Activated CD8-positive, alpha-beta T cell treated with anti-CD3 and anti-CD28 coated beads, Interleukin-2, amount 10 ng/mL, durations not matched to agents 7 days and 5 days (primary cell): ENCODE data around the gene NPTX2. TPM values are rescaled to one million over a fixed set of nuclear protein-coding genes. Genes with fewer than 3 reads are reported as not detected.

Experiments used
- ATAC-seq: fragments of 150-1000 bp; cut with Tn5 transposase; one replicate; pipeline ENCODE4 v1.10.0; 2021; ENCODE audit warnings: moderate library complexity
- CTCF ChIA-PET: fragments of 350-600 bp; sonication (Branson Sonifier 250); formaldehyde crosslinking; loops from one replicate; lab custom pipeline; 2021; ENCODE audit warnings: antibody characterized with exemption; lab: Charles Lee
- POLR2A ChIA-PET: fragments of 350-600 bp; sonication (Branson Sonifier 250); formaldehyde crosslinking; loops from one replicate; lab custom pipeline; 2021; ENCODE audit warnings: antibody characterized with exemption; lab: Charles Lee
- DNase-seq: peaks from one replicate; pipeline ENCODE4 v3.0.0-alpha.2; 2020
- H3K27ac Mint-ChIP-seq: one replicate; pipeline ENCODE4 v1.8.0; 2021; ENCODE audit warnings: mild to moderate bottlenecking, mixed read lengths
- H3K27me3 Mint-ChIP-seq: one replicate; pipeline ENCODE4 v1.8.0; 2021; ENCODE audit warnings: low read depth, mixed read lengths
- H3K36me3 Mint-ChIP-seq: one replicate; pipeline ENCODE4 v1.8.0; 2021; ENCODE audit warnings: low read depth, mixed read lengths
- H3K4me1 Mint-ChIP-seq: one replicate; pipeline ENCODE4 v1.8.0; 2021; ENCODE audit warnings: low read depth, mixed read lengths
- H3K4me3 Mint-ChIP-seq: one replicate; pipeline ENCODE4 v1.8.0; 2021; ENCODE audit warnings: mild to moderate bottlenecking, mixed read lengths
- H3K9me3 Mint-ChIP-seq: one replicate; pipeline ENCODE4 v1.8.0; 2022; ENCODE audit warnings: mixed read lengths; ENCODE audit not compliant: insufficient read depth
- total RNA-seq, 2 experiments: library from RNA; stranded (reverse); gene quantifications; one replicate each; pipeline ENCODE4 v1.2.3, GENCODE V29; 2021

The NPTX2 gene
- total RNA-seq, 2 experiments from 2014 or later: not detected

DNA sequence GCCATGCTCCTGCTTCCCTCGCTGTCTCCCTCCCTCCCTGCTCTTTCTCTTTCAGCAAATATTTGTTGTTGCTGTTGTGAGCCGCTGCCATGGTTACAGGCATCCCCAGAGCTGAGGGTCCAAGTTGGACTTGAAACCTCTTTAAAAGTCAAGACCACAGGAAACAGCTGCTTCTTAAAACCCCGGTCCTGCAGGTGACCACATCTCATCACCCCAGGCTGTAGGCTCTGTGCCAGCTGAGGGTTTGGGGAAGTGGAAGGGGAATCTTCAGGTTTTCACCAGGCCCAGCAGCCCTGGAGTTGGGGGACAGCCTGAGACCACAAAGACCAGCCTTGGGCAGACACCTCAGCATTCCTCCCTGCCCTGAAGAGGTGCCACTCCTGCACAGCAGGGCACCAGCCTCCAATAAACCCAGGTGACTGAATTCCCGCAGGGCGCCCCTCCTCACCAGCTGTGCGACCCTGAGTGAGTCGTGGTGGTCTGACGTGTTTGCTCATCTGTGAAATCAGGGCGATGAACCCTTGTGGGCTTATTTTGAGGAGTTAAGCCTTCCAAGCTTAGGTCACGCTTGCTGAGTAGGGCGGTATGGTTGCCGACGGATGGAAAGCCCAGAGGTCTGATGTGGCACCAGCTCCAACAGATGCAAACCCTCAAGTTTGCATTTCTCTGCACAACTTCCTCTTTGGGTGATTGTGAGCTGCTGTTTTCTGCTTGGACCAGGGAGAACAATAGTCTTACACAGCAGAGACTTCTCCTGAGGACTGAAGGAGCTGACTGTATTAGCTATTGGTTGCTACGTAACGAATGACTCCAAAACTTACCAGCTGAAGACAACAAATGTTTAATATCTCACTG lies 24.8 kb downstream of the NPTX2 start:
- H3K27ac Mint-ChIP-seq: no peak overlapping the region
- ATAC-seq (no peak), DNase-seq (no peak)
- no peaks in the 10 kb centered on the region for H3K9me3 Mint-ChIP-seq
- H3K27me3 Mint-ChIP-seq: no peaks in the 10 kb centered on the region
- CTCF ChIA-PET: no interaction called here
- H3K36me3 Mint-ChIP-seq: no peaks in the 10 kb centered on the region
- POLR2A ChIA-PET: no interaction called here
- no peaks in the 10 kb centered on the region for H3K4me1 Mint-ChIP-seq
- H3K4me3 Mint-ChIP-seq: no peak overlapping the region

DNA sequence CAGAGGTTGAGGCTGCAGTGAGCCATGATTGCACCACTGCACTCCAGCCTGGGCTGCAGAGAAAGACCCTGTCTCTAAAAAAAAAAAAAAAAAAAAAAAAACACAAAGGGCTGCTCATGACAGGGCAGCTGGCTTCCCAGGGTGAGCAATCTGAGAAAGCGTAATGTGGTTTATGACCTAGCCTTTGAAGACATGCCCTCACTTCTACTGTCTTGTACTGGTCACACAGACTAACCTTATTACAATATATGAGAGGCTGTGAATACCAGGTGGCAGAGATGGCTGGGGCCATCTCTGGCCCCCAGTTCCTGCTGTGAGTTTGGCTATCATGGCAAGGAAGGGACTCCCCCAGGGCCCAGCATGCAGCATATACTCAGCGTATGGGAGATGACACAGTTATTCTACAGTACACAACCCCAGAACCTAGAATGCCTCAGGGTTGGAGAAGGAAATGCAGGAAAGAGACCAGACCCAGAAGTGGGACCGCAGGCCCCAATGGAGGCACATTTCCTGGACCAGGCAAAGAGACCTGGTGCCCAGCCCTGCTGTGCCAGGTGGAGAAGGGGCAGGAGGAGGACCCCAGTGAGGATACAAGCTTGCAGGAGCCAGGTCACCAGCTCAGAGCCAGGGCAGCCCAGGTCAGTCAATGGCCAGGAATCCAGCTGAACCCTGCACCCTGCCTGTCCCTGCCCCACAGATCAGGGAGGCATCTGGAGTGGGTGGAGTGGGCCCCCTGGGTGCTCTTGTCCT lies 26.3 kb downstream of the NPTX2 start:
- ATAC-seq (no peak), DNase-seq (no peak)
- no peaks in the 10 kb centered on the region for H3K36me3 Mint-ChIP-seq
- no peaks in the 10 kb centered on the region for H3K9me3 Mint-ChIP-seq
- H3K27me3 Mint-ChIP-seq: no peaks in the 10 kb centered on the region
- H3K4me3 Mint-ChIP-seq: no peak overlapping the region
- H3K27ac Mint-ChIP-seq: no peak overlapping the region
- ChIA-PET POLR2A (no interaction called here), CTCF (no interaction called here)
- no peaks in the 10 kb centered on the region for H3K4me1 Mint-ChIP-seq

DNA sequence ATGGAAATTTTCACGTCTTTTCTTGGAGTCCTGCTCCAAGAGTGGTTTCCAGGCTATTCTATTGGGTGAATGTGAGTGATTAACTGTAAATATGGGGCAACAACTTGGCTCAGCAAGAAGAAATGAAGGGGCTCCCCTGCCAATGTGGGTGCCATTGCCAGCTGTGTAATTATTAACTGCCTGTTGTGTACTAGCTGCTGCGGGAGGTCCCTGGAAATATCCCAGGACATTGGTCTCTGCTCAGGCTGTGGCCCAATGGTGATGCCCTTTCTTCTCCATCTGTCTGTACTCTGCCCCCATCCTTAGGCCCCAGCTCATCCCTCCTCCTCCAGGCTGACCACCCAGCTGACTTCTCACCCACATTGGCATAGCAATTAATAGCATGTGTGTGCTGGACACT lies 29.4 kb downstream of the NPTX2 start:
- Mint-ChIP-seq H3K4me1 (no peaks in the 10 kb centered on the region), H3K27me3 (no peaks in the 10 kb centered on the region), H3K4me3 (no peak overlapping the region), H3K27ac (no peak overlapping the region), H3K36me3 (no peaks in the 10 kb centered on the region), H3K9me3 (no peaks in the 10 kb centered on the region)
- ChIA-PET CTCF (no interaction called here), POLR2A (no interaction called here)
- ATAC-seq: no peak
- no peak for DNase-seq

DNA sequence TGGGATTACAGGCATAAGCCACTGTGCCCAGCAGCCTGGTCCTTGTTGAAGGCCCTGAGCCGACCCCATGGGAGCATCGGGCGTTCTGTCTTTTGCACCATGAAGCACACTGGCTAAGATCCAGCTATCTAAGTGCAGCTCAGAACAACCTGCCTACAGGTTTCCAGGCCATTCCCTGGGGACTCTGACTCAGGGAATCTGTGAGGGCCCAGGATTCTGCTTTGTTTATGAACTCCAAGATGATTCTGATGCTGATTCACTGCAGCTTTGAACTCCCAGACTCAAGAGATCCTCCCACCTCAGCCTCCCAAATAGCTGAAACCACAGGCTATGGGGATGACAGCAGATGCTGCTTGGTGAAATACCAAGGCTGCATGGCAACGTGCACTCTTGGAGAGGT lies 30.2 kb downstream of the NPTX2 start:
- ChIA-PET POLR2A (no interaction called here), CTCF (no interaction called here)
- Mint-ChIP-seq H3K36me3 (no peaks in the 10 kb centered on the region), H3K4me1 (no peaks in the 10 kb centered on the region), H3K27me3 (no peaks in the 10 kb centered on the region), H3K27ac (no peak overlapping the region), H3K4me3 (no peak overlapping the region), H3K9me3 (no peaks in the 10 kb centered on the region)
- DNase-seq (no peak), ATAC-seq (no peak)

DNA sequence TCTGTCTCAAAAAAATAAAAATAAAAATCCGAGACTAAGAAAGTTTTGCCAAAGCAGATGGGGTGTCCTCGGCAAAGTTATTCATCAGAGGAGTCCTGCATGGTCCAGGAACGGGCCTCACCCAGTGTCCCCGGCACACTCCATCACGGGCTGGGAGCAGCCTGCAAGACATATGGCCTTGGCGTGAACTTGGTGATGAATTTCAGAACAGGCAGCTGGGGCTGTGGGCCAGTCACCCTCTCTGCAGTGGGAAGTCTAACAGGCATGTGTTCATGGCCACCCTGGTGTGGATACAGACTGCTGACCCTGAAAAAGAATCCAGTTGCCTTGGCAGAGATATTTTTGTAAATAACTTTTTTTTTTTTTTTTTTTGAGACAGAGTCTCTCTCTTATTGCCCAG lies 34.7 kb downstream of the NPTX2 start:
- DNase-seq (no peak), ATAC-seq (no peak)
- Mint-ChIP-seq H3K4me1 (no peaks in the 10 kb centered on the region), H3K9me3 (no peaks in the 10 kb centered on the region), H3K27ac (no peak overlapping the region), H3K4me3 (no peak overlapping the region), H3K36me3 (no peaks in the 10 kb centered on the region), H3K27me3 (no peaks in the 10 kb centered on the region)
- CTCF ChIA-PET: no interaction called here
- POLR2A ChIA-PET: no interaction called here

DNA sequence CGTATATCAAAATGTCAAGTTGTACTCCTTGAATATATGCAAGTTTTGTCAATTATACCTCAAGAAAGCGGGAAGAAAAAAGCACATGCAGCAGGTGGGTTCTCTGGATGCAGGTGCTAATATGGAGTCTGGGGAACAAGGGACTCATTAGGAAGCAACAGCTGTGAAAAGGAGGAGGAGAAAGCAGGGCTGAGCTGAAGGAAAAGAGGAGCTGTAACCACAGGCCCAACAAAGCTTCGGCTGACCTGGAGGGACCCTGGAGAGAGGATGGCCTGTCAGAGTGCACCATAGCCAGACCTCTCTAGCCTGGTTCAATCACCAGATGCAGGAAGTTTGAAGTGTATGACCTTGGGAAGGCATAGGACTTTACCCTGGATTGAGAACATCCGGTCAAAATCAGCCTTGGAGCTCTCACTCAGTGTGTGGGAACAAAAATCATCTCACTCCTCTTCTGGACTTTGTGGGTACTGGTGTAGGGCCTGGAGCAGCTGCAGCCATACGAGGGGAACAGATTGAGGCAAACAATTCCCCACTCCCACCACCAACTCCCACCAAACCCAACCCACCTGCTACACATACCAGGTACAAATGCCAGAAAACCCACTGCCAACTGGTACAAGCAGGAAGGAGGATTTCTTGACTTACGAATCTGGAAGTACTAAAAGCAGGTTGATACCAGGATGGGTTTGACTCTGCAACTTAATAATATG lies 36.7 kb downstream of the NPTX2 start:
- ATAC-seq (no peak), DNase-seq (no peak)
- Mint-ChIP-seq H3K27me3 (no peaks in the 10 kb centered on the region), H3K36me3 (no peaks in the 10 kb centered on the region), H3K9me3 (no peaks in the 10 kb centered on the region), H3K27ac (no peak overlapping the region), H3K4me3 (no peak overlapping the region), H3K4me1 (no peaks in the 10 kb centered on the region)
- ChIA-PET CTCF (no interaction called here), POLR2A (no interaction called here)

- no peaks in the 10 kb centered on the region for H3K27me3 Mint-ChIP-seq
- H3K4me1 Mint-ChIP-seq: no peaks in the 10 kb centered on the region
- no peaks in the 10 kb centered on the region for H3K36me3 Mint-ChIP-seq
- H3K4me3 Mint-ChIP-seq: no peak overlapping the region
- H3K27ac Mint-ChIP-seq: no peak overlapping the region
- POLR2A ChIA-PET: no interaction called here
- H3K9me3 Mint-ChIP-seq: no peaks in the 10 kb centered on the region
- ATAC-seq (no peak), DNase-seq (no peak)
- CTCF ChIA-PET: no interaction called here
Observed at GRCh38 chr7:98654524-98655272, 37.6 kb downstream of the NPTX2 start.

DNA sequence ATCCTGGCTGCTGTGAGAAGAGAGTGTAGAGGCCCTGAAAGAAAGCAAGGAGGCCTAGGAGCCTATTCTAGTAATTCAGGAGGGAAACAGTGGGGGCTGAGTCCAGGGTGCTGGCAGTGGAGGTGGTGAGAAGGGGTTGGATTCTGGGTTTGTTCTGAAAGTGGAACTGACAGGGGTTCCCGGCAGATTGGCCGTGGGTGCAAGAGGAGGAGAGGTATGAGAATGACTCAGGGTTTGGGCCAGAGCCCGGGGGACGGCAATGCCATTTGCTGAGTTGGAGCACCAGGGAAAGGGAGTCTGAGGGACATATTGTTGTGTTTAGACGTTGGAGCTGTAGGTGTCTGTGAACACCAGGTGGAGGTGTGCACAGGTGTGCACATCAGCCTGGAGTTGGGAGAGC lies 38.5 kb downstream of the NPTX2 start:
- Mint-ChIP-seq H3K36me3 (no peaks in the 10 kb centered on the region), H3K4me3 (no peak overlapping the region), H3K27ac (no peak overlapping the region), H3K4me1 (no peaks in the 10 kb centered on the region), H3K27me3 (no peaks in the 10 kb centered on the region), H3K9me3 (no peaks in the 10 kb centered on the region)
- ChIA-PET POLR2A (no interaction called here), CTCF (no interaction called here)
- ATAC-seq: no peak
- DNase-seq: no peak

GRCh38 chr7:98656899-98657298 lies 39.8 kb downstream of the NPTX2 start:
- no peak overlapping the region for H3K4me3 Mint-ChIP-seq
- CTCF ChIA-PET: no interaction called here

GRCh38 chr7:98657736-98658135 lies 40.7 kb downstream of the NPTX2 start:
- Mint-ChIP-seq H3K36me3 (no peaks in the 10 kb centered on the region), H3K4me3 (no peak overlapping the region), H3K27ac (no peak overlapping the region), H3K9me3 (no peaks in the 10 kb centered on the region), H3K4me1 (no peaks in the 10 kb centered on the region), H3K27me3 (no peaks in the 10 kb centered on the region)
- ChIA-PET POLR2A (no interaction called here), CTCF (no interaction called here)
- ATAC-seq (no peak), DNase-seq (no peak)

More at GRCh38 chr7:98656899-98657298, 39.8 kb downstream of the NPTX2 start:
- DNase-seq (no peak), ATAC-seq (no peak)
- Mint-ChIP-seq H3K4me1 (no peaks in the 10 kb centered on the region), H3K27me3 (no peaks in the 10 kb centered on the region), H3K27ac (no peak overlapping the region), H3K9me3 (no peaks in the 10 kb centered on the region), H3K36me3 (no peaks in the 10 kb centered on the region)
- POLR2A ChIA-PET: no interaction called here

DNA sequence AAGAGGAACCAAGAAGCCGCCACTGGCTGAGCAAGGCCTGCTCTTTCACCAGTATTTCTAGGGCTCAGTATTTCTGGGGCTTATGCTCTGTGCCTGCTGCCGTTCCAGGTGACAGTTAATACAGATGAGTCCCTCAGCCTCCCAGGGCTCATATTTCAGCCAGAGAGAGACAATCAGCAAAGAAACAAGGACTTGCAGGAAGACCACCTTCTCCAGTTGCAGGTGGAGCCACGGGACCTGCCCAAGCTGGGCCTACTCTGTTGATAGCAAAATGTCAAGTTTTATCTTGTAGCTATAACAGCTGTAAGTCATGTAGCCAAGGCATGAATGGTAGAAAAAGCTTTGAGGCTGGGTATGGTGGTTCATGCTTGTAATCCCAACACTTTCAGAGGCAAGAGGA lies 42.7 kb downstream of the NPTX2 start:
- Mint-ChIP-seq H3K36me3 (no peaks in the 10 kb centered on the region), H3K27me3 (no peaks in the 10 kb centered on the region), H3K27ac (no peak overlapping the region), H3K9me3 (no peaks in the 10 kb centered on the region), H3K4me3 (no peak overlapping the region), H3K4me1 (no peaks in the 10 kb centered on the region)
- ChIA-PET POLR2A (no interaction called here), CTCF (no interaction called here)
- ATAC-seq (no peak), DNase-seq (no peak)
